GM18909 (cell line): Measurements from ENCODE around the gene NDFIP1.

Experiments
- ATAC-seq: cut with Tn5 transposase; IDR thresholded peaks from one replicate; pipeline ENCODE4 v1.9.1; 2021; ENCODE audit warnings: mild to moderate bottlenecking; ENCODE audit not compliant: unreplicated experiment, poor library complexity

NDFIP1 gene

GRCh38 chr5:142091012-142091411 lies 17.6 kb upstream of the NDFIP1 start:
- no peak for ATAC-seq

- ATAC-seq: no peak
Measured at GRCh38 chr5:142091922-142092321, 16.7 kb upstream of the NDFIP1 start.

GRCh38 chr5:142095035-142095434 lies 13.5 kb upstream of the NDFIP1 start:
- ATAC-seq: no peak

GRCh38 chr5:142095651-142096330 lies 12.8 kb upstream of the NDFIP1 start:
- ATAC-seq: no peak

GRCh38 chr5:142096382-142096781 lies 12.2 kb upstream of the NDFIP1 start:
- ATAC-seq: no peak

GRCh38 chr5:142097681-142098080 lies 10.9 kb upstream of the NDFIP1 start:
- no peak for ATAC-seq

- ATAC-seq: no peak
Measured at GRCh38 chr5:142098275-142098674, 10.3 kb upstream of the NDFIP1 start.

GRCh38 chr5:142098931-142099330 lies 9.6 kb upstream of the NDFIP1 start:
- no peak for ATAC-seq

GRCh38 chr5:142100307-142100706 lies 8.3 kb upstream of the NDFIP1 start:
- no peak for ATAC-seq

- no peak for ATAC-seq
Measured at GRCh38 chr5:142102980-142103740, 5.4 kb upstream of the NDFIP1 start.

- ATAC-seq: no peak
Measured at GRCh38 chr5:142104491-142104890, 4.1 kb upstream of the NDFIP1 start.

GRCh38 chr5:142106061-142106460 lies 2.5 kb upstream of the NDFIP1 start:
- no peak for ATAC-seq

GRCh38 chr5:142107036-142107735 lies 1.4 kb upstream of the NDFIP1 start:
- ATAC-seq: no peak

GRCh38 chr5:142107736-142108431 lies 695 bp upstream of the NDFIP1 start:
- ATAC-seq: no peak

GRCh38 chr5:142109331-142110045 lies 909 bp downstream of the NDFIP1 start:
- peak; percentile 17 for ATAC-seq

- no peak for ATAC-seq
Measured at GRCh38 chr5:142110046-142110531, 1.5 kb downstream of the NDFIP1 start.

- ATAC-seq: no peak
Measured at GRCh38 chr5:142110988-142111687, 2.6 kb downstream of the NDFIP1 start.

- no peak for ATAC-seq
Measured at GRCh38 chr5:142114687-142115086, 6.1 kb downstream of the NDFIP1 start.

GRCh38 chr5:142115937-142116614 lies 7.5 kb downstream of the NDFIP1 start:
- no peak for ATAC-seq
